SK-N-MC (cell line): ENCODE results near the gene MYRFL.

Experiments
- DNase-seq: peaks from one replicate; pipeline ENCODE4 v3.0.0-alpha.2; 2011; ENCODE audit warnings: low read depth, low spot score
- H3K27ac ChIP-seq: fragments of 200-600 bp; sonication (generic); 2 replicates; pipeline ENCODE4 v1.5.1; 2016; ENCODE audit warnings: mixed run types
- H3K36me3 ChIP-seq: fragments of 200-600 bp; sonication (generic); 2 replicates; pipeline ENCODE4 v1.6.1; 2017; ENCODE audit warnings: antibody characterized with exemption, low read length, mixed read lengths; ENCODE audit not compliant: insufficient read depth
- H3K4me3 ChIP-seq: fragments of 200-600 bp; sonication (generic); 2 replicates; pipeline ENCODE4 v1.5.1; 2016
- H3K9ac ChIP-seq: fragments of 200-600 bp; sonication (generic); 2 replicates; pipeline ENCODE4 v1.8.0; 2017; ENCODE audit warnings: mixed run types, mixed read lengths; ENCODE audit not compliant: insufficient read length
- H3K9me3 ChIP-seq: fragments of 200-600 bp; sonication (generic); 2 replicates; pipeline ENCODE4 v1.6.1; 2017; ENCODE audit warnings: low read depth, mild to moderate bottlenecking, antibody characterized with exemption, low read length, moderate library complexity, mixed read lengths
- EZH2 ChIP-seq: fragments of 200-600 bp; sonication (generic); IDR thresholded peaks from one replicate; pipeline ENCODE4 v1.6.1; 2017; ENCODE audit warnings: antibody characterized with exemption
- FOXP2 ChIP-seq: optimal IDR thresholded peaks from 2 replicates; pipeline ENCODE3; 2011; ENCODE audit warnings: mild to moderate bottlenecking, moderate library complexity; ENCODE audit not compliant: insufficient read depth; ENCODE audit errors: extremely low read length, control extremely low read depth
- POLR2AphosphoS5 ChIP-seq: IDR thresholded peaks from 2 replicates; pipeline ENCODE4 v1.6.1; 2012; ENCODE audit warnings: mild to moderate bottlenecking, low read depth, low read length, borderline replicate concordance

Gene MYRFL

DNA sequence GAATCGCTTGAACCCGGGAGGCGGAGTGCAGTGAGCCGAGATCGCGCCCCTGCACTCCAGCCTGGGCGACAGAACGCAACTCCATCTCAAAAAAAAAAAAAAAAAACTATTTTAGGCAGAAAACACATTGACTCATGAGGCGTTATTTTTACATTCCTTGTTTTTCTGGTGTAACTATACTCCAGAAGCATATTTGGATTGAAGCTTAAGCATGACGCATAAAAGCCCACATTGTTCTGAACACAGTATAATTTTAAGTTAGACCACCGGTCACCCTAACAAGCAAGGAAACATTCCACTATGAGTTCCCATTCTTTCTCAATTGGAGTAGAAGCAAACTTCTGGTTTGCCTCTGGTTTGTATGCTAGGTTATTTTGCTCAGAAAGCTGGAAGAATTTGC is 173.0 kb downstream of the MYRFL start:
- TF ChIP-seq EZH2: no peak
- no peak overlapping the region for H3K4me3 ChIP-seq
- no peak for DNase-seq
- no peak overlapping the region for H3K27ac ChIP-seq
- no peaks in the 10 kb centered on the region for H3K36me3 ChIP-seq
- H3K9ac ChIP-seq: no peak overlapping the region
- 0 out of 2 replicates have a peak, but pooled peaks cover 3% of the 10 kb centered on the region for H3K9me3 ChIP-seq

DNA sequence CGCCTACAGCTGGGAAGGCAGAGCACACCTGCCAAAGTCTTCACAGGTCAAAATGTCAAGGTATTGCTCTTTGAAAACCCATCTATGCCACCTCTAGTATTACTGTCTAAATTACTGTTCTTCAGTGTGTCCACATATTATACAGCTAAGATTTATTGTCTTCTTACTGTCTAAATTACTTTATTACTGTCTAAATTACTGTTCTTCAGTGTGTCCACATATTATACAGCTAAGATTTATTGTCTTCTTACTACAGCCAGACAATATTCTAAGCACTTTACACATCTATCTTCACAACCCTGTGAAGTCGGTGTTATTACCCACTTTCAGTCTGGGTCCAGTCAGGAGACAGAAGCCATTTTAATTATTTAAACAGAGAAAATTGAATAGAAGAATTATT is 173.9 kb downstream of the MYRFL start:
- H3K9ac ChIP-seq: no peak overlapping the region
- no peak overlapping the region for H3K27ac ChIP-seq
- no peak for TF ChIP-seq EZH2
- DNase-seq: no peak
- no peaks in the 10 kb centered on the region for H3K9me3 ChIP-seq
- no peaks in the 10 kb centered on the region for H3K36me3 ChIP-seq
- no peak overlapping the region for H3K4me3 ChIP-seq

DNA sequence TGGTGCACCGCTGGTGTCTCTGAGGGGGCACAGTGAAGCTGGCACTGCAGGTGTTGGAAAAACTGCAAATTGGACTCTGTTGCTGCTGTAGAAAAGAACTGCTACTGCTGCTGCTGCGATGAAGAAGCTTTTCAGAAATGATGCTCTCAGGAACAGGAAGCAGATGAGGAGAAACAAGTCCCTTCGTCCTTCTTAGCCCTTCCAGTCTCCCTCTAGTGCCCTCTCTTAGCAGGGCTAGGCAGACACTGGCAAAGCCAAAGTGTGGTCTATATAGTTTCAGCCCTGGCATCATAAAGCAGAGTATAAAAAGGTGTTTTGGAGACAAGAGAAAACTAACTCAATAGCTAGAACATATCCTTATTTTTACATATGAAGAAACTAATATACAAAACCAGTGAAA is 174.5 kb downstream of the MYRFL start:
- DNase-seq: no peak
- no peaks in the 10 kb centered on the region for H3K9me3 ChIP-seq
- no peak overlapping the region for H3K27ac ChIP-seq
- H3K9ac ChIP-seq: no peak overlapping the region
- TF ChIP-seq EZH2: no peak
- TF ChIP-seq FOXP2: no peak
- no peak for TF ChIP-seq POLR2AphosphoS5
- no peak overlapping the region for H3K4me3 ChIP-seq
- no peaks in the 10 kb centered on the region for H3K36me3 ChIP-seq

GRCh38 chr12:70002097-70002911 is 177.3 kb downstream of the MYRFL start:
- Histone ChIP-seq H3K36me3 (no peaks in the 10 kb centered on the region), H3K9ac (no peak overlapping the region), H3K4me3 (no peak overlapping the region), H3K27ac (no peak overlapping the region), H3K9me3 (no peaks in the 10 kb centered on the region)
- DNase-seq: no peak
- no peak for TF ChIP-seq FOXP2
- no peak for TF ChIP-seq POLR2AphosphoS5
- no peak for TF ChIP-seq EZH2

DNA sequence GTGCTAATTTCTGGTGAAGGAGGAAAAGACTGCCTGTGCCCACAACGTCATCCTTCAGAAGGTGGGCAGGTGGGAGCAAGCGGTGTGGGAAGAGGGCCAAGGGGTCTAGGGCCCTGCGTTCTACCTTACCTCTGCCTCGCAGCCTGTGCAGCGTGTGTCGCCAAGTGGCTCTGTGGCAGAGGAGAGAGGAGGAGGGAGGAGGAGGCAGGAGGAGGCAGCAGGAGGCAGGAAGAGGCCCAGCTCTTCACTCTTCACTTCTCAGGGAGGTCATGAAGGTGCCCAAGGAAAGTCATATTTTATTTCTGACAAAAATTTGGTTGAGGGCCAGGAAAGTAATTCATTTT is 177.9 kb downstream of the MYRFL start:
- no peaks in the 10 kb centered on the region for H3K9me3 ChIP-seq
- no peak overlapping the region for H3K4me3 ChIP-seq
- TF ChIP-seq POLR2AphosphoS5 (no peak), FOXP2 (no peak), EZH2 (no peak)
- no peak overlapping the region for H3K9ac ChIP-seq
- H3K36me3 ChIP-seq: no peaks in the 10 kb centered on the region
- DNase-seq: no peak
- H3K27ac ChIP-seq: no peak overlapping the region

GRCh38 chr12:70005864-70006618 is 181.0 kb downstream of the MYRFL start:
- DNase-seq: no peak
- Histone ChIP-seq H3K36me3 (no peaks in the 10 kb centered on the region), H3K4me3 (no peak overlapping the region), H3K9ac (no peak overlapping the region), H3K9me3 (no peaks in the 10 kb centered on the region), H3K27ac (no peak overlapping the region)
- no peak for TF ChIP-seq FOXP2
- TF ChIP-seq POLR2AphosphoS5: no peak
- no peak for TF ChIP-seq EZH2

- Histone ChIP-seq H3K9ac (no peak overlapping the region), H3K36me3 (no peaks in the 10 kb centered on the region), H3K4me3 (no peak overlapping the region), H3K27ac (no peak overlapping the region), H3K9me3 (no peaks in the 10 kb centered on the region)
- TF ChIP-seq EZH2: no peak
- TF ChIP-seq FOXP2: no peak
- no peak for TF ChIP-seq POLR2AphosphoS5
- no peak for DNase-seq
These were observed 181.6 kb downstream of the MYRFL start for GRCh38 chr12:70006619-70006973.

DNA sequence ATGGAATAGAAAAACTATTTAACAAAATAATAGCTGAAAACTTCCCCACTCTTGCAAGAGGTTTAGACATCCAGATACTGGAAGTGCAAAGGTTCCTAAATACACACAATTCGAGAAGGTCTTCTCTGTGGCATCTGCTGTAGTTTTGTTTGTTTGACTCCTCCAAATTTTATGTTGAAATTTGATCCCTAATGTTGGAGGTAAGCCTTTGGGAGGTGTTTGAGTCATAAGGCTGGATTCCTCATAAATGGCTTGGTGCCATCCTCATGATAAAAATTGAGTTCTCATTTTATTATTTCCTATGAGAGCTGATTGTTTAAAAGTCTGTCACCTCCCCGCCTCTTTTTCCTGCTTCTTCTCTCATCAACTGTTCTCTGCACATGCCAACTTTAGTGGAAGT is 182.7 kb downstream of the MYRFL start:
- Histone ChIP-seq H3K9ac (no peak overlapping the region), H3K4me3 (no peak overlapping the region), H3K36me3 (no peaks in the 10 kb centered on the region), H3K9me3 (no peaks in the 10 kb centered on the region), H3K27ac (no peak overlapping the region)
- no peak for DNase-seq
- TF ChIP-seq EZH2 (no peak), FOXP2 (no peak), POLR2AphosphoS5 (no peak)
